ENCODE results near the gene SCUBE1.

The SCUBE1 gene

DNA sequence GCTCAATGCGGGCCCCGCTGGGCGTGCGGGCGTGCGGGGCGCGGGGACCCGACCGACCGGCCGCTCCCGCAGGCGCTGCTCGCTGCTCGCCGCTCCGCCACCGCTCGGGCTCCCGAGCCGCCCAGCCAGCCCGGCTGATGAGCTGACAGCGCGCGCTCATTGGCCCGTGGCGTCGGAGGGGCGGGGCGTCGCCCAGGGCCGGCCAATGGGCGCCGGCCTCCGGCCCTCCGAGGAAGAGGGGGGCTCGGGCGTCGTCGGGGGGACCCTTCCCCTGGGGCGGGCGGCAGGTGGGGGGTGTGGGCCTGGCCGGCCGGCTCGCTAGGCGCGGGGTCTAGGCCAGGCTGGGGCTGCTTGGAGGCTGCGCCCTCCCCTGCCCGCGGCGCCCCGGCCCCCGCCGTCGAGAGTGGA, at the start of gene SCUBE1:
Gene SCUBE1 (minus strand): TSS at position 111 of the 408 bp plus-strand sequence. CDS start 111 bp downstream, outside the sequence.
- no peak for TF ChIP-seq TCF4 (CRISPR knock-in tag; IDR thresholded peaks at IDR 0.05; ENCODE audit: borderline replicate concordance)
- TF ChIP-seq CSDC2 (CRISPR knock-in tag; IDR thresholded peaks at IDR 0.05), result no peak
- no peak for TF ChIP-seq ZNF565 (CRISPR knock-in tag; conservative IDR thresholded peaks at IDR 0.05; ENCODE audit: low read depth)
- TF ChIP-seq ARNTL (CRISPR knock-in tag; IDR thresholded peaks at IDR 0.05; ENCODE audit: borderline replicate concordance, low read depth), result no peak
- TF ChIP-seq PPARA (CRISPR knock-in tag; IDR thresholded peaks at IDR 0.05; ENCODE audit: borderline replicate concordance), result no peak
- no peak for TF ChIP-seq BACH2 (CRISPR knock-in tag; IDR thresholded peaks at IDR 0.05; ENCODE audit: borderline replicate concordance)
- TF ChIP-seq, protein P1, sequence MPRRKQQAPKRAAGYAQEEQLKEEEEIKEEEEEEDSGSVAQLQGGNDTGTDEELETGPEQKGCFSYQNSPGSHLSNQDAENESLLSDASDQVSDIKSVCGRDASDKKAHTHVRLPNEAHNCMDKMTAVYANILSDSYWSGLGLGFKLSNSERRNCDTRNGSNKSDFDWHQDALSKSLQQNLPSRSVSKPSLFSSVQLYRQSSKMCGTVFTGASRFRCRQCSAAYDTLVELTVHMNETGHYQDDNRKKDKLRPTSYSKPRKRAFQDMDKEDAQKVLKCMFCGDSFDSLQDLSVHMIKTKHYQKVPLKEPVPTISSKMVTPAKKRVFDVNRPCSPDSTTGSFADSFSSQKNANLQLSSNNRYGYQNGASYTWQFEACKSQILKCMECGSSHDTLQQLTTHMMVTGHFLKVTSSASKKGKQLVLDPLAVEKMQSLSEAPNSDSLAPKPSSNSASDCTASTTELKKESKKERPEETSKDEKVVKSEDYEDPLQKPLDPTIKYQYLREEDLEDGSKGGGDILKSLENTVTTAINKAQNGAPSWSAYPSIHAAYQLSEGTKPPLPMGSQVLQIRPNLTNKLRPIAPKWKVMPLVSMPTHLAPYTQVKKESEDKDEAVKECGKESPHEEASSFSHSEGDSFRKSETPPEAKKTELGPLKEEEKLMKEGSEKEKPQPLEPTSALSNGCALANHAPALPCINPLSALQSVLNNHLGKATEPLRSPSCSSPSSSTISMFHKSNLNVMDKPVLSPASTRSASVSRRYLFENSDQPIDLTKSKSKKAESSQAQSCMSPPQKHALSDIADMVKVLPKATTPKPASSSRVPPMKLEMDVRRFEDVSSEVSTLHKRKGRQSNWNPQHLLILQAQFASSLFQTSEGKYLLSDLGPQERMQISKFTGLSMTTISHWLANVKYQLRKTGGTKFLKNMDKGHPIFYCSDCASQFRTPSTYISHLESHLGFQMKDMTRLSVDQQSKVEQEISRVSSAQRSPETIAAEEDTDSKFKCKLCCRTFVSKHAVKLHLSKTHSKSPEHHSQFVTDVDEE (CRISPR knock-in tag; IDR thresholded peaks at IDR 0.05), result no peak
- no peak for TF ChIP-seq ESRRG (CRISPR knock-in tag; IDR thresholded peaks at IDR 0.05)
- TF ChIP-seq ZFP3 (CRISPR knock-in tag; IDR thresholded peaks at IDR 0.05), result no peak
- no peak for TF ChIP-seq ZNF8 (CRISPR knock-in tag; IDR thresholded peaks at IDR 0.05)
- TF ChIP-seq, protein P2, sequence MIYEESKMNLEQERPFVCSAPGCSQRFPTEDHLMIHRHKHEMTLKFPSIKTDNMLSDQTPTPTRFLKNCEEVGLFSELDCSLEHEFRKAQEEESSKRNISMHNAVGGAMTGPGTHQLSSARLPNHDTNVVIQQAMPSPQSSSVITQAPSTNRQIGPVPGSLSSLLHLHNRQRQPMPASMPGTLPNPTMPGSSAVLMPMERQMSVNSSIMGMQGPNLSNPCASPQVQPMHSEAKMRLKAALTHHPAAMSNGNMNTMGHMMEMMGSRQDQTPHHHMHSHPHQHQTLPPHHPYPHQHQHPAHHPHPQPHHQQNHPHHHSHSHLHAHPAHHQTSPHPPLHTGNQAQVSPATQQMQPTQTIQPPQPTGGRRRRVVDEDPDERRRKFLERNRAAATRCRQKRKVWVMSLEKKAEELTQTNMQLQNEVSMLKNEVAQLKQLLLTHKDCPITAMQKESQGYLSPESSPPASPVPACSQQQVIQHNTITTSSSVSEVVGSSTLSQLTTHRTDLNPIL (CRISPR knock-in tag; IDR thresholded peaks at IDR 0.05; ENCODE audit: low read depth), result no peak
- no peak for TF ChIP-seq ZNF70 (CRISPR knock-in tag; IDR thresholded peaks at IDR 0.05)
- ATAC-seq, result peak; percentile 89

DNA sequence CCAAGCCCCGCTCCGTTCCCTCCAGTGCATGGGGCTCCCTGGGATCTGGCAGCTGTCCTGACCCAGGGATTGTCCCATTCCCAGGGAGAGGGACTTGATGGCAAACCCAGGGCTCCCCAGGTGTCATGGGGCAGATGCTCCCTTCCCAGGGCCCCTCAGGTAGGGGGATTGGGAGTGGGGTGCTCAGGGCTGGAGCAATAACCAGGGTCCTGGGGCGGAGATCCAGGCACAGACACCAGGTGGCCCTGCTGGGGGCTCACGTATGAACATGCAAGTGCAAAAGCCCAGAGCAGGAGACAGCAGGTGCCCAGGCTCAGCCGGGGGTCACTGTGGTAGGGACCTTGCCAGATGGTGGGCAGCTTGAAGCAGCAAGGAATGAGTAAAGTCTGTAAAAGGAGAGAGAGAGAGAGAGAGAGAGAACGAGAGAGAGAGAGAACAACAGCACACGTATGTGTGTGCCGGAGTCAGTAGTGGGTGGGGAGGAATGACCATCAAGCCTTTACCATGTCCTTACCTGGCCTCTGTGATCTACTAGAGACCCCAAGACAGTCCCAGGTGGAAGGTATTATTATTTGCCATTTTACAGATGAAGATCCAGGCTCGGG, 49.3 kb upstream of the SCUBE1 start:
- ATAC-seq, result no peak
- TF ChIP-seq, protein P3, sequence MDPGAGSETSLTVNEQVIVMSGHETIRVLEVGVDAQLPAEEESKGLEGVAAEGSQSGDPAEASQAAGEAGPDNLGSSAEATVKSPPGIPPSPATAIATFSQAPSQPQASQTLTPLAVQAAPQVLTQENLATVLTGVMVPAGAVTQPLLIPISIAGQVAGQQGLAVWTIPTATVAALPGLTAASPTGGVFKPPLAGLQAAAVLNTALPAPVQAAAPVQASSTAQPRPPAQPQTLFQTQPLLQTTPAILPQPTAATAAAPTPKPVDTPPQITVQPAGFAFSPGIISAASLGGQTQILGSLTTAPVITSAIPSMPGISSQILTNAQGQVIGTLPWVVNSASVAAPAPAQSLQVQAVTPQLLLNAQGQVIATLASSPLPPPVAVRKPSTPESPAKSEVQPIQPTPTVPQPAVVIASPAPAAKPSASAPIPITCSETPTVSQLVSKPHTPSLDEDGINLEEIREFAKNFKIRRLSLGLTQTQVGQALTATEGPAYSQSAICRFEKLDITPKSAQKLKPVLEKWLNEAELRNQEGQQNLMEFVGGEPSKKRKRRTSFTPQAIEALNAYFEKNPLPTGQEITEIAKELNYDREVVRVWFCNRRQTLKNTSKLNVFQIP (CRISPR knock-in tag; IDR thresholded peaks at IDR 0.05; ENCODE audit: borderline replicate concordance, low read depth), result no peak
- TF ChIP-seq, protein P1 (CRISPR knock-in tag; IDR thresholded peaks at IDR 0.05), result no peak

DNA sequence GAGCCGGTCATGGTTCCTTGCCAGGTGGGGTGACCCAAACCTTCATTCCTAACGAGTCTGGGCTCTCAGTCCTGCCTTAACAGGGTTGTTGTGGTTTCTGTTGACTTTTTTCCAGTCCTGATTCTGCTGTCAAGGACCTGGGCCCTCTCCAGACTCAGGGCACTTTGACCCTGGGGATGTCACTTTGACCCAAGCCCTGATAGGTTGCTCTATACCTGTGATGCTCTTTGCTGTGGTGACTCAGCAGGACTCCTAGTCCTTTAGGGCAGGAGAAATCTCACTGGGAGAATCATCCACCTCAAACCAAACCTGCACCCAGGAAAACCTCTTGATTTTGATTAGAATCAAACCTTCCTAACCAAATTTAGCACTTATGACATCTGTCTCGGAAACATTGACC, 48.1 kb upstream of the SCUBE1 start:
- ATAC-seq, result no peak
- TF ChIP-seq CSDC2 (CRISPR knock-in tag; IDR thresholded peaks at IDR 0.05) (no peak), ARNTL (CRISPR knock-in tag; IDR thresholded peaks at IDR 0.05; ENCODE audit: borderline replicate concordance, low read depth) (no peak), TCF4 (CRISPR knock-in tag; IDR thresholded peaks at IDR 0.05; ENCODE audit: borderline replicate concordance) (no peak), GLIS3 (CRISPR knock-in tag; IDR thresholded peaks at IDR 0.05) (no peak), BACH2 (CRISPR knock-in tag; IDR thresholded peaks at IDR 0.05; ENCODE audit: borderline replicate concordance) (no peak), ZFP30 (CRISPR knock-in tag; IDR thresholded peaks at IDR 0.05) (no peak)
- TF ChIP-seq, protein P4, sequence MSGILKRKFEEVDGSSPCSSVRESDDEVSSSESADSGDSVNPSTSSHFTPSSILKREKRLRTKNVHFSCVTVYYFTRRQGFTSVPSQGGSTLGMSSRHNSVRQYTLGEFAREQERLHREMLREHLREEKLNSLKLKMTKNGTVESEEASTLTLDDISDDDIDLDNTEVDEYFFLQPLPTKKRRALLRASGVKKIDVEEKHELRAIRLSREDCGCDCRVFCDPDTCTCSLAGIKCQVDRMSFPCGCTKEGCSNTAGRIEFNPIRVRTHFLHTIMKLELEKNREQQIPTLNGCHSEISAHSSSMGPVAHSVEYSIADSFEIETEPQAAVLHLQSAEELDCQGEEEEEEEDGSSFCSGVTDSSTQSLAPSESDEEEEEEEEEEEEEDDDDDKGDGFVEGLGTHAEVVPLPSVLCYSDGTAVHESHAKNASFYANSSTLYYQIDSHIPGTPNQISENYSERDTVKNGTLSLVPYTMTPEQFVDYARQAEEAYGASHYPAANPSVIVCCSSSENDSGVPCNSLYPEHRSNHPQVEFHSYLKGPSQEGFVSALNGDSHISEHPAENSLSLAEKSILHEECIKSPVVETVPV (CRISPR knock-in tag; IDR thresholded peaks at IDR 0.05), result no peak
- TF ChIP-seq, protein P5, sequence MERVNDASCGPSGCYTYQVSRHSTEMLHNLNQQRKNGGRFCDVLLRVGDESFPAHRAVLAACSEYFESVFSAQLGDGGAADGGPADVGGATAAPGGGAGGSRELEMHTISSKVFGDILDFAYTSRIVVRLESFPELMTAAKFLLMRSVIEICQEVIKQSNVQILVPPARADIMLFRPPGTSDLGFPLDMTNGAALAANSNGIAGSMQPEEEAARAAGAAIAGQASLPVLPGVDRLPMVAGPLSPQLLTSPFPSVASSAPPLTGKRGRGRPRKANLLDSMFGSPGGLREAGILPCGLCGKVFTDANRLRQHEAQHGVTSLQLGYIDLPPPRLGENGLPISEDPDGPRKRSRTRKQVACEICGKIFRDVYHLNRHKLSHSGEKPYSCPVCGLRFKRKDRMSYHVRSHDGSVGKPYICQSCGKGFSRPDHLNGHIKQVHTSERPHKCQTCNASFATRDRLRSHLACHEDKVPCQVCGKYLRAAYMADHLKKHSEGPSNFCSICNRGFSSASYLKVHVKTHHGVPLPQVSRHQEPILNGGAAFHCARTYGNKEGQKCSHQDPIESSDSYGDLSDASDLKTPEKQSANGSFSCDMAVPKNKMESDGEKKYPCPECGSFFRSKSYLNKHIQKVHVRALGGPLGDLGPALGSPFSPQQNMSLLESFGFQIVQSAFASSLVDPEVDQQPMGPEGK (CRISPR knock-in tag; IDR thresholded peaks at IDR 0.05; ENCODE audit: borderline replicate concordance), result no peak

All from SK-N-SH treated with all-trans-retinoic acid at 6 μM for 48 hours (cell line).